ENCODE measurements around the gene DGKB.

DNA sequence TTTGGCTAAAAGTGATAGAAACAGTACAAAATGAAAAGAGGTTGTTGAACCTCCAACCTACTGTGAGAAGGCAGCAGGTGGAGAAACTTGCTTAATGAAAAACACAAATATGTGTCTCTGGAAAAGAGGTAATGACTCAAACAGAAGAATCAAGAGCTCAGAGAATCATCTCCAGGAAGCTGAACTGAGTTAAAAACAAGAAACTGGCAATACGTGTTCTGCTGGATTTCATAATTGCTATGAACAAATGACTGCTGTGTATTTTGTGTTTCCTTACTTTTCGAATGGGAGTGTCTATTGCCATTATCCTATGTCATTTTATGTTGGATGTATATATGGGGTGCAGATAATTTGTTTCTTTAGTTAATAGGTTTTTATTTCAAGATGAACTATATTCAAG lies 401.1 kb downstream of the DGKB start:
- TF ChIP-seq, protein P1, sequence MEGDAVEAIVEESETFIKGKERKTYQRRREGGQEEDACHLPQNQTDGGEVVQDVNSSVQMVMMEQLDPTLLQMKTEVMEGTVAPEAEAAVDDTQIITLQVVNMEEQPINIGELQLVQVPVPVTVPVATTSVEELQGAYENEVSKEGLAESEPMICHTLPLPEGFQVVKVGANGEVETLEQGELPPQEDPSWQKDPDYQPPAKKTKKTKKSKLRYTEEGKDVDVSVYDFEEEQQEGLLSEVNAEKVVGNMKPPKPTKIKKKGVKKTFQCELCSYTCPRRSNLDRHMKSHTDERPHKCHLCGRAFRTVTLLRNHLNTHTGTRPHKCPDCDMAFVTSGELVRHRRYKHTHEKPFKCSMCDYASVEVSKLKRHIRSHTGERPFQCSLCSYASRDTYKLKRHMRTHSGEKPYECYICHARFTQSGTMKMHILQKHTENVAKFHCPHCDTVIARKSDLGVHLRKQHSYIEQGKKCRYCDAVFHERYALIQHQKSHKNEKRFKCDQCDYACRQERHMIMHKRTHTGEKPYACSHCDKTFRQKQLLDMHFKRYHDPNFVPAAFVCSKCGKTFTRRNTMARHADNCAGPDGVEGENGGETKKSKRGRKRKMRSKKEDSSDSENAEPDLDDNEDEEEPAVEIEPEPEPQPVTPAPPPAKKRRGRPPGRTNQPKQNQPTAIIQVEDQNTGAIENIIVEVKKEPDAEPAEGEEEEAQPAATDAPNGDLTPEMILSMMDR (IDR thresholded peaks at IDR 0.05; ENCODE audit: low read length), result no peak
- TF ChIP-seq EZH2phosphoT487 (IDR thresholded peaks at IDR 0.05; ENCODE audit: low read length), result no peak

Data from MM.1S (cell line).